Right lung (tissue), 5 donors: ENCODE data around the gene ZFHX2. TPM values are rescaled to one million over a fixed set of nuclear protein-coding genes. Genes with fewer than 3 reads are reported as not detected.
A peak's percentile ranks its signal among the peaks of the same experiment; 100 is the strongest.

Experiments used
- DNase-seq, 2 donors: peaks; one replicate each; pipeline ENCODE4 v3.0.0-alpha.2; 2013
- polyA plus RNA-seq, 5 donors: library from polyadenylated mRNA; unstranded; fragments of 120-200 nt; gene quantifications; one replicate each; pipeline versions ENCODE4 v1.2.1 to v1.2.3, GENCODE V29; 2013; ENCODE audit warnings: inconsistent platforms in 1 of 5, low replicate concordance in 1 of 5; ENCODE audit not compliant: insufficient read length in 5 of 5, insufficient read depth in 1 of 5

Gene ZFHX2
- polyA plus RNA-seq, 5 donors: 4.4 to 6.1 (median 5.0) TPM

GRCh38 chr14:23573384-23574015, 21.9 kb upstream of the ZFHX2 start:
- DNase-seq: no peak

GRCh38 chr14:23572836-23573235, 21.3 kb upstream of the ZFHX2 start:
- DNase-seq: no peak

- DNase-seq: no peak
These were observed 20.9 kb upstream of the ZFHX2 start for GRCh38 chr14:23572524-23572828.

GRCh38 chr14:23571701-23572523, 20.3 kb upstream of the ZFHX2 start:
- no peak for DNase-seq

GRCh38 chr14:23570806-23571483, 19.4 kb upstream of the ZFHX2 start:
- no peak for DNase-seq

- DNase-seq: no peak
These were observed 18.0 kb upstream of the ZFHX2 start for GRCh38 chr14:23569443-23570151.

GRCh38 chr14:23568600-23569331, 17.2 kb upstream of the ZFHX2 start:
- no peak for DNase-seq

- DNase-seq: no peak
These were observed 16.5 kb upstream of the ZFHX2 start for GRCh38 chr14:23568021-23568599.

- peak; percentile 75 to 77 for DNase-seq
These were observed 15.8 kb upstream of the ZFHX2 start, which contains the start of gene AP1G2 for GRCh38 chr14:23567186-23568020. TSS of gene AP1G2 (minus strand) at chr14:23567791. CDS start at chr14:23567314, 477 bp downstream.

GRCh38 chr14:23566778-23567185, 15.2 kb upstream of the ZFHX2 start:
- no peak for DNase-seq

GRCh38 chr14:23566112-23566777, 14.7 kb upstream of the ZFHX2 start:
- no peak for DNase-seq

- DNase-seq: no peak
These were observed 14.1 kb upstream of the ZFHX2 start for GRCh38 chr14:23565626-23566025.

GRCh38 chr14:23564876-23565275, 13.3 kb upstream of the ZFHX2 start:
- no peak for DNase-seq

- no peak for DNase-seq
These were observed 12.7 kb upstream of the ZFHX2 start for GRCh38 chr14:23564181-23564812.

GRCh38 chr14:23563473-23564180, 12.1 kb upstream of the ZFHX2 start:
- no peak for DNase-seq

GRCh38 chr14:23562822-23563472, 11.4 kb upstream of the ZFHX2 start:
- peak in 1 of 2 donors; percentile 33 for DNase-seq

GRCh38 chr14:23561873-23562821, 10.6 kb upstream of the ZFHX2 start:
- no peak for DNase-seq
